ENCODE data around the gene TM4SF20. TPM values are rescaled to one million over a fixed set of nuclear protein-coding genes. Genes with fewer than 3 reads are reported as not detected.

The TM4SF20 gene
- total and polyA plus RNA-seq, 10 of the 15 experiments (the other 5 are each of a cell fraction or from before 2014, with no cell fraction given), result 0.04 to 0.07 TPM; not detected in 8

GRCh38 chr2:227351639-227352038 lies 27.5 kb downstream of the TM4SF20 start (continued):
- TF ChIP-seq, protein P1, sequence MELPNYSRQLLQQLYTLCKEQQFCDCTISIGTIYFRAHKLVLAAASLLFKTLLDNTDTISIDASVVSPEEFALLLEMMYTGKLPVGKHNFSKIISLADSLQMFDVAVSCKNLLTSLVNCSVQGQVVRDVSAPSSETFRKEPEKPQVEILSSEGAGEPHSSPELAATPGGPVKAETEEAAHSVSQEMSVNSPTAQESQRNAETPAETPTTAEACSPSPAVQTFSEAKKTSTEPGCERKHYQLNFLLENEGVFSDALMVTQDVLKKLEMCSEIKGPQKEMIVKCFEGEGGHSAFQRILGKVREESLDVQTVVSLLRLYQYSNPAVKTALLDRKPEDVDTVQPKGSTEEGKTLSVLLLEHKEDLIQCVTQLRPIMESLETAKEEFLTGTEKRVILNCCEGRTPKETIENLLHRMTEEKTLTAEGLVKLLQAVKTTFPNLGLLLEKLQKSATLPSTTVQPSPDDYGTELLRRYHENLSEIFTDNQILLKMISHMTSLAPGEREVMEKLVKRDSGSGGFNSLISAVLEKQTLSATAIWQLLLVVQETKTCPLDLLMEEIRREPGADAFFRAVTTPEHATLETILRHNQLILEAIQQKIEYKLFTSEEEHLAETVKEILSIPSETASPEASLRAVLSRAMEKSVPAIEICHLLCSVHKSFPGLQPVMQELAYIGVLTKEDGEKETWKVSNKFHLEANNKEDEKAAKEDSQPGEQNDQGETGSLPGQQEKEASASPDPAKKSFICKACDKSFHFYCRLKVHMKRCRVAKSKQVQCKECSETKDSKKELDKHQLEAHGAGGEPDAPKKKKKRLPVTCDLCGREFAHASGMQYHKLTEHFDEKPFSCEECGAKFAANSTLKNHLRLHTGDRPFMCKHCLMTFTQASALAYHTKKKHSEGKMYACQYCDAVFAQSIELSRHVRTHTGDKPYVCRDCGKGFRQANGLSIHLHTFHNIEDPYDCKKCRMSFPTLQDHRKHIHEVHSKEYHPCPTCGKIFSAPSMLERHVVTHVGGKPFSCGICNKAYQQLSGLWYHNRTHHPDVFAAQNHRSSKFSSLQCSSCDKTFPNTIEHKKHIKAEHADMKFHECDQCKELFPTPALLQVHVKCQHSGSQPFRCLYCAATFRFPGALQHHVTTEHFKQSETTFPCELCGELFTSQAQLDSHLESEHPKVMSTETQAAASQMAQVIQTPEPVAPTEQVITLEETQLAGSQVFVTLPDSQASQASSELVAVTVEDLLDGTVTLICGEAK (IDR thresholded peaks at IDR 0.05; ENCODE audit: borderline replicate concordance), result no peak
- TF ChIP-seq STAT1 (conservative IDR thresholded peaks at IDR 0.05) (no peak), PRDM15 (CRISPR knock-in tag; IDR thresholded peaks at IDR 0.05) (no peak), NBN (IDR thresholded peaks at IDR 0.05) (no peak), ZBTB33 (IDR thresholded peaks at IDR 0.05) (no peak)

Data from GM12878 (cell line).